ENCODE measurements around the gene TRIP12.
"Not testable (repeated sequence)": the region's sequence is repeated elsewhere in the genome, so short reads cannot be mapped to it uniquely, and the experiment has no call there.

TRIP12 gene

DNA sequence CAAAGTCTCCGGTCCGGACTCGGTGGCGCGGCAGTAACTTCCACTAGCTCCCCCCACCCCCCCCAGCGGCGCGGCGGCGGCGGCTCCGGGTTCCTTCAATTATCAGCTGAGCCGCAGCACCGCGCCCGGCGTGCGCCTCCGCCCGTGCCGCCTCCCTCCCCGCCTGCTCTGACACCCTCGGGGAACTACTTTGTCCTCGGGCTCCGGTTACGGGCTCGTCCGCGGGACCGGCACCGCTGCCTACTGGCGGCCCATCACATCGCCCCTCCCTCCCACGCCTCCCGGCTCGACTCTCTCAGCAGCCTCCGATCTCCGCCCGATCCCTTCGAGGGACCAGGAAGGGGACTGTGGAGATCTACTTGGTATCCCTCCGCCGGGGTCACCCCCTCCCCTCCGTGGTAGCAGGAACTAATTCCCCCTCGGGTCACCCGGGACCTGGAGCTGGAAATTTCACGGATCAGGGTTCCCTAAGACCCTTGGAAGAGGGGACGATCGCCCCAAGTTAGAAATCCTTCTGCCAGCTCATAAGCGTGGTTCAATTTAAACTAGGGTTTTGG lies at the start of gene TRIP12:
TSS of gene TRIP12 (minus strand) at position 118 of the 557 bp plus-strand sequence. CDS start 41,930 bp downstream, outside the sequence.
- peak; percentile 89 for DNase-seq (ENCODE audit: low read depth)

DNA sequence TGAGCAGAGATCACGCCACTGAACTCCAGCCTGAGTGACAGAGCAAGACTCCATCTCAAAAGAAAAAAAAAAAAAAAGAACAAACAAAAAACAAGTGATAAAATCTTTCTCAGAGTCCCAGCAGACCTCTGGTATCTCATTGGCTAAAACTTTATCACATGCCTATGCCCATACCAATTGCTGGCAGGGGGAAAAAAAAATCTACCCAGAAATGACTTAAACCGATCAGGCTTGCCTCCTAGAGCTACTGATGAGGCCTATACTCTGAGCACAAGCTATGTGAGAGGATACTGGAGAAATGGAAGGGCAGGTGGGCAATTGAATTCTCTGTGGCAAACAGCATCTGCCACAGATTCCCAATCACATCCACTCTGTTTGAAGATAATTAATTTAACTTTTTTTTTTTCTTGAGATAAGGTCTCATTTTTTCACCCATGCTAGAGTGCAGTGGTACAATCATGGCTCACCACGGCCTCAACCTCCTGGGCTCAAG lies 49.5 kb upstream of the TRIP12 start:
- DNase-seq (ENCODE audit: low read depth): no peak

DNA sequence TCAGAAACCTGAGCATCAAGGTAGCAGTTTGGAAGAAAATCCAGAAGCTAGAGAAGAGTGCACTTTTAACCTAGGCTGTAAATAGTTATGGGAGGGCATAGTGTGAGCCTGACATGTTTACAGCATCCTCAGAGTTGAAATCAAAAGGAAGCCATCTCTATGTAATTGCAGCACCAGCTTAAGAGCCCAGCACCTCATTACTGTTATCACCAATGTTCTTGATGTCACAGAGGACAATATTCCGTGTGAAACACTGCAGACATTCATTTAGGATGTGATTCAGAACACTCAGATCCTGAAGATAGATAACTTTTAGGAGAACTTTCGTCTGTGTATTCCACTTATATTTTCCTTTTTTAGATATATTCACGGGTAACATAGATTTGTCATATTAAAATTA lies 48.6 kb upstream of the TRIP12 start:
- no peak for DNase-seq (ENCODE audit: low read depth)

DNA sequence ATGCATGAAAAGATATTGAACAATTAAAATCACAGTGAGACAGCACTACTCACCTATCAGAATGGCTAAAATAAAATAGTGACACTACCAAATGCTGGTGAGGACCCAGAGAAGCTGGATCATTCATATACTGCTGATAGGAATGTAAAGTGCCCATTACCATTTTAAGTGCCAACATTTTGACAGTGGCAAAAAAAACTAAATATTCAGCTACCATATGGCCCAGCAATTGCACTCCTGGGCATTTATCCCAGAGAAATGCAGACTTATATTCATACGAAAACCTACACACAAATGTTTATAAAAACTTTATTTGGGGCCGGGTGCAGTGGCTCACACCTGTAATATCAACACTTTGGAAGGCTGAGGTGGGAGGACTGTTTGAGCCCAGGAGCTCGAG lies 48.1 kb upstream of the TRIP12 start:
- DNase-seq (ENCODE audit: low read depth): no peak

DNA sequence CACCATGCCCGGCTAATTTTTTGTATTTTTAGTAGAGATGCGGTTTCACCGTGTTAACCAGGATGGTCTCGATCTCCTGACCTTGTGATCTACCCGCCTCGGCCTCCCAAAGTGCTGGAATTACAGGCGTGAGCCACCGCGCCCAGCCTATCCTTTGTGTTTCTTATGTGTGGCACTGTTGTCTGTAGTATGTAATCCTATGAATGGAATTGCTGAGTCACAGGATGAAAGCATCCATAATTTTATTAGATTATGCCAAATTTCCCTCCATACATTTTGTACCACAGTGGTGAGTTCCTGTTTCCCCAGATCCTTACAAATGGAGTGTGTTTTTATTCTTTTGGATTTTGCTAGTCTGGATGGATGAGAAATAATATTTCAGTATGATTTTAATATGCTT lies 41.8 kb upstream of the TRIP12 start:
- not testable (repeated sequence) for DNase-seq (ENCODE audit: low read depth)

GRCh38 chr2:229956491-229956890 lies 34.7 kb upstream of the TRIP12 start:
- no peak for DNase-seq (ENCODE audit: low read depth)

DNA sequence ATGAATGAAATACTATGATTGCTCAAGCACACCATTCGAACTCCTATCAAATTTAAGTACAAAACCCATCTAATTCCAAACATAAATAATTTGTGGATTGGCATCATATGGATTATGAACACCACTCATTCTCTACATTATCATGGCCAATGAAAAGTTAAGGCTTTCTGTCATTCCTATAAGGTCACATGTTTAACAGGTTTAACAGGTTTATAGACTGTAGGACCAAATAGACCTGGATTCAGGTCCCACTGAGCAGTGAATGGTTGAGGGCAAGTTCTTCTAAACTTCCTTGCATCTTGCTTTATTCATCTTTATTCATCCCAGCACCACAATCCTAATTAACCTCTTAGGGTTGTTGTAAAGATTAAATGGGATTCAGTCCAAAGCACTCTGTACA lies 33.9 kb upstream of the TRIP12 start:
- DNase-seq (ENCODE audit: low read depth): no peak

DNA sequence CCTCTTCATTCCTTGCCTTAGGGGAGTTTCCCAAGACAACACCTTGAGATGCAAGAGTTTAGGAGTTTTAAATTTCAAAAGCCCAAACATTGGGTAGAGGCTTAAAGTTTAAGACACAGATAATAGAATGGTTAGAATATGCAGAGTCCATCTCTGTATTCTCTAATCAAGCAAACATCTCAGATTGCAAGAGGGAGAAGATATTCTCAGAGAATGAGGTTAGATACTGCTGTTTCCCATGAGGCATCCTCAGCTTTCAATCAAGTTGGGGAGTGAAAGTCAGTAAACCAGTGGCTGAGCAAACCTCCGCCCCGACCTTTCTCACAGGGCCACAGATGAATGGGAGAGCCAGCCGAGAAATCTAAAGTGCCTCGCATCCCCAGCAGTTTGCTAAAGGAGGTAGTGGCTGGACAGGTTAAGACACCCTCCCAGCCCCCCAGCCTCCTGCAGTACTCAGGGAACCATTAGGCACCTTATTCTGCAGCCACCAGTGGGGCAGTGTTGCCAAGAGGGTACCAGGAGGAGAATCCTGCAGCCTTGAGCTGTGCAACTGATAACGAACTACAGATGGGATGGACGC lies 30.5 kb upstream of the TRIP12 start:
- DNase-seq (ENCODE audit: low read depth): no peak

DNA sequence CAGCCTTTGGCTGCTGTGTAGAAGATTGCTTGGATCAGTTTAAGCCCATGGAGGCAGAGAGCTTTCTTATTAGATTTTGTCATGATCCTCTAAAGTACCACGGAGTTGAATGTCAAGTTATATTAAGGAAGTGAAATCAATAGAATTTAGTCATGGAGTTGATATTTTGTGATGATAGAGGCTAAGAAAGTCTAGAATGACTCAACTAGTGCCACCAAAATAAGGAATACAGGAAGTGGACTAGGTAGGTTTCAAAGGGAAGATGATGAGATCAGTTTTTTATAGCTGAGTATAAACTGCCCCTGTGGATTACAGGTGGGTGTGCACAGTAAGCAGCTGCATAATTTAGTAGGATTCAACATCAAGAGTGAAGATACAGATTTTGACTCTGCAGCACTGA lies 25.7 kb upstream of the TRIP12 start:
- no peak for DNase-seq (ENCODE audit: low read depth)

GRCh38 chr2:229945975-229946374 lies 24.2 kb upstream of the TRIP12 start:
- no peak for DNase-seq (ENCODE audit: low read depth)

GRCh38 chr2:229943770-229944449 lies 22.1 kb upstream of the TRIP12 start:
- no peak for DNase-seq (ENCODE audit: low read depth)

DNA sequence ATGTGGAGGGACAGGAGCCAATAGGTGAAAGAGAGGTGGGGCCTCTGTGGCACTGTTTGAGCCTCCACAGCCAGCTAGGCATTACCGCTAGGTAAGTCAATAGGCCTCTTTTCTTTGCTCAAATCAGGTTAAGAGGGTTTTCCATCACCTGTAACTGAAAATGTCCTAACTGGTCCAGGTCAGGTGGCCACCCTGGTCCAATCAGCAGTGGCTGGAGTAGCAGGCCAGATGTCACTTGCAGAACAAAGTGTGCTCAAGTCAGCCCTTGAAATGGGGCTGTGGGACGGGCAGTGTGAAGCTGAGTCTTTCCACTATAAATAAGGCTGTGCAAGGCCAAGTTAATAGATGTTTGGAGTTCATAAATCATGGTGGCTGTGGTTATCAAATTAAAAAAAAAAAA lies 21.4 kb upstream of the TRIP12 start:
- no peak for DNase-seq (ENCODE audit: low read depth)

- DNase-seq (ENCODE audit: low read depth): no peak
Observed at GRCh38 chr2:229942671-229943070, 20.9 kb upstream of the TRIP12 start.

GRCh38 chr2:229937537-229937936 lies 15.7 kb upstream of the TRIP12 start:
- no peak for DNase-seq (ENCODE audit: low read depth)

DNA sequence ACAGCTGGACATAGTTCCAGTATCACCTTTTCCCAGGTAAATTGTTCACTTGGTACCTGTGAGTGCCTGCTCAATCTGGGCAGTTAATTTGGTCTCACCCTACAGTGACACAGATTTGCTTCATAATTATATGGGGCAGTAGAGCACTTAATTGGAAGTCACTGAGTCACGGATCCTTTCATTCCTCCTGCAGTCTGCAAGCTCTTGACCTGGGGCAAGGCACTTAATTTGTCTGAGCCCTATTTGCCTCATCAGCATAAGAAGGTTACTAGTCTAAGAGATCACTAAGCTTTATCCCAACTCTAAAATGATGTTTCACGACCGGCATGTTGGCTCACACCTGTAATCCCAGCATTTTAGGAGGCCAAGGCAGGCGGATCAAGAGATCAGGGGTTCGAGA lies 9.4 kb upstream of the TRIP12 start:
- DNase-seq (ENCODE audit: low read depth): no peak

DNA sequence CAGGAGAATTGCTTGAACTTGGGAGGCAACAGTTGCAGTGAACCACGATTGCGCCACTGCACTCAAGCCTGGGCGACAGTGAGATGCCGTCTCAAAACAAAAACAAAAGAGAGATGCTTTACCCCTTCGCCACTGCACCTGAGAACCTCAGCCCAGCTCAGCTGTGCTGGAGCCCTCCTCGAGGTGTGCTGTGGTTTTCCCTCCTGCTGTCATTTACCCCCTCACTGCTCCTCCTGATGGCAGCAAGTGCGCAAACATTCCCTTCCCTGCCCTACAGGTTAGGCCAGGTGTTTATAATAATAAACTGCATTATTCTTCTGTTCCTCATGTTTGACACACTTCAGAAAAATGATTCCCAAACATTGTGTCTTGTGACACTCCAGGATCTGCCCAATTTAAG lies 8.8 kb upstream of the TRIP12 start:
- no peak for DNase-seq (ENCODE audit: low read depth)

DNA sequence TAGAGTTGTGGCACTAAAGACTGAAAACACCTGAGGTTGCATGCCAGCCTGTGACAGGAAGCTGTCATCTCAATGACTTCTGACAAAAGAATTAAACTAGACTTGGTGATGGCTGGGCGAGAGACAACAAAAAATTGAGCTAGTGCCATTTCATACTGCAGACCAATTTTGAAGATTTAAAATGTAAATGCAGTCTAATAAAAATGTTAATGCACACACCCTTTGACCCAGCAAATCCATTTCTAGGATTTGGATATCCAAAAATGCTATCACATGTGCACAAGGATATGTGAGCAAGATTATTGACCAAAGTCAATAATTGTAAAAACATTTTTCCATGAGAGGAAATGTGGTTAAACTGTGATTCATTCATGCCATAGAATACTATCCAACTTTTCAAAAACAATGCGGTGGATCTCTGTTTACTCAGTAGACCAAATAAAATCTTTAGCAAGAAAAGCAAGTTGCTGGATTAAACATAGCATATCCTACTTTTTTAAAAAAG lies 6.1 kb upstream of the TRIP12 start:
- DNase-seq (ENCODE audit: low read depth): no peak

GRCh38 chr2:229925201-229925600 lies 3.4 kb upstream of the TRIP12 start:
- no peak for DNase-seq (ENCODE audit: low read depth)

GRCh38 chr2:229924541-229924940 lies 2.7 kb upstream of the TRIP12 start:
- not testable (repeated sequence) for DNase-seq (ENCODE audit: low read depth)

DNA sequence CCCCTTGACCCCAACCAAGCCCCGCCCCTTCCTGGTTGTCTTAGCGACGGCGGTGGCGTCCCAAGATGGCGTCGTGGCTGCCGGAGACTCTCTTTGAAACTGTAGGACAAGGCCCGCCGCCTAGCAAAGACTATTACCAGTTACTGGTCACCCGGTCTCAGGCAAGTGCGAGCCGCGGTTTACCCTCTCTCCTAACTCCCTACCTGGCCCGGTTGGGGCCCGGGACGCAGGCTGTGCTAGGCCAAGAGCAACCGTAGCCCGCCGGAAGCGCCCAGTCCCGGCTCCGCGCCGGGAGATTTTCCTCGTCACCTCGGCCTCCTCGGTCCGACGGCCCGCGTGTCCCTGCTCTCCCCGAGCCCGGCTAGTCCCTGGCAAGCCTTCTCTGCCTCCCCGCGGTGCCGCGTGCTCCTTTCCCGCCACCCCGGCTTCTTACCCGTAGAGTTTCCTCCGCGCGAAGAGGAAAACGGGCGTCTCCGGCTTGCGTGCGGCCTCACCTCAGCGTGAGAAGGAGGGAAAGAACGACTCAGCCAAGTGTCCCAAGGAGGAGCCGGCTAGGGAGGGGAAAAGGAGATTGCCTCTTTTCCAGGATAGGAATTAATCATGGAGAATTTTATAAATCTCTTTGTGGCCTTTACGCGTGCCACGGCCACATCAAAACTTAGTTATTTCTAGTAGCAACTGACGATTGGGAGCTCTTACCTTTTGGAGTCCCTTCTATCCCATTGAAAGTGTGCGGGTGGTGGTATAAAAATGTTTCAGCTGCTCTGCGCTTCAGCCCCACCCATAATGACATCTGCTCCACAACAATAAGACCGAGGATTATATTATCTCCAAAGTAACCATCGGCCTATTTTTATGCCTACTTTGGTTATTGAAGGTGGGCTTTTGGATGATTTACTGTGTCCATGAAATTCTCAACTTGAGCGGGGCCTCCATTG lies 909 bp upstream of the TRIP12 start, which contains the start of gene FBXO36:
TSS of gene FBXO36 (plus strand) at position 55 of the 938 bp plus-strand sequence. CDS start at position 66, 11 bp downstream.
- DNase-seq (ENCODE audit: low read depth): no peak

DNA sequence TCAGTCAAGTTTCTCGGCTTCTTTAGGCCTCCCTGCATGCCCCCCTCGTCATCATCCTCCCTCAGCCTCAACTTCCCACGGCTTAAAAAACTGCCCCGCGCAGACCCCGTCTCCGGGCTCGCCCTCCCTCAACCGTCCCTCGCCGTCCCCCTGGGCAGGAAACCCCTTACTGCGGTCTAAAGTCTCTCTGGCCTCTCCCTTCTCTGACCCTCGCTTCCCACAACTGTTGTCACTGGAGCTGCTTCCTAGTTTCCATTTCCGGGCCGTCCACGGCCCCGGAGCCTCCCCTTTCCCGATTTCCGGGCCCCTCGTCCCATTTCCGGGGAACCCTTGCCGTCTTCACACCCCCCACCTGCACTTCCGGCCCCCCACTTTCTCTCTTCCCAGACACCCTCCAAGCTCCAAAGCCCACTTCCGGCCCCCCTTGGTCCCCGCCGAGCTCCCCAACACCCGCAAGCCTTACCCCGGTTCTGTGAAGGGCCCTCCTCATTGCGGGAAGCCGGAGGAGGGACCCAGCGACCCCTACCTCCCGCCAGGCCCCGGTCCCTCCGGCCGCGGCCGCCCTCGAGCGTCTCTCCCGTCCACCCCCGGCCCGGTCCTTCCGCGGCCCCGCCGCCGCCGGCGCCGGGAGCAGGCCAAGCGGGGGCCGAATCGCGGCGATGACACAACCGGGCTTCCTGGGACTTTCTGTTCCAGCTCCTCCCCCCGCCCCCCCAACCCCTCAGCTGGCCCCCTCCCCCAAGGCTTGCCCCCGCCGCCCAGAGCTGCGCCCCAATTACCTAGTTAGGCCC lies 513 bp downstream of the TRIP12 start:
- no peak for DNase-seq (ENCODE audit: low read depth)

Data from CMK (cell line).